HG03442 (cell line): ENCODE data around the gene AP1G2.

ENCODE experiments used
- ATAC-seq: cut with Tn5 transposase; IDR thresholded peaks from one replicate; pipeline ENCODE4 v1.9.1; 2021; ENCODE audit warnings: mild to moderate bottlenecking, moderate library complexity; ENCODE audit not compliant: unreplicated experiment

AP1G2 gene

GRCh38 chr14:23559010-23559925 is 8.3 kb downstream of the AP1G2 start:
- no peak for ATAC-seq

GRCh38 chr14:23558346-23559009 is 9.1 kb downstream of the AP1G2 start:
- no peak for ATAC-seq

DNA sequence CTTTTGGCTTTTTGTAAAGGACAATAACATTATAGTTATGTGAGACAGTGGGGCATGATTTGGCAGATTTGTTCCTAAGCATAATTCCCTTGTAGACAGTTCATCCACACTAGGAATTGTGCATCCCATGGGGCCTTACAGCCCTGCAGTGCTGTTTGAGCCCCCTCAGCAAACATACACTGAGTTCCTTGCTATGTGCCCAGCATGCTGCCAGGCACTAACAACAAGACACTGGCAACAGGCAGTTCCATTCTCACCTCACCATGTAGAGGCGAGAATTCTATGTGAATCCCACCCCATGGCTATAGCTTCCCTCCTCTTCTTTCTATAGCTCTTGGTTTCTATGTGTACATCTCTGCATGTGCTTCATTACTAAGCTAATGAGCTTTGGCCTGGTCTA is 9.6 kb downstream of the AP1G2 start:
- ATAC-seq = no peak

DNA sequence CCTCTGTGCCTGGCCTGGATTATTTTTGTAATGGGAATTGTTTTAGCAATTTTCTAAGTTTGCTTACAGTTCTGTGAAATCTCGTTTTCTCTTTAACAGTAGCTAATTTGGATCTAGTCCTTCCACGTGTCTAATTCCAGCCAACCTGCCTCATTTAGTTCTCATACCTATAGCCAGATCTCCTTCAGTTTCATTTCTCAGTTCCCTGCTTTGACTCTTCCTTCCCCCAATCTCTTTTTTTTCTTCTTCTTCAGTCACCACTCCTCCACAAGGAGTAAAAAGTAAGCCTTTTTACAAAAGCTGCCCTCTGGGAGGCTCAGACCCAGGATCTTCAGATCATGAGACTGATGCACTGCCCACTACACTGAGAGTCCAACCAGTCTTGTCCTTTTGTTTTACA is 10.1 kb downstream of the AP1G2 start:
- no peak for ATAC-seq

DNA sequence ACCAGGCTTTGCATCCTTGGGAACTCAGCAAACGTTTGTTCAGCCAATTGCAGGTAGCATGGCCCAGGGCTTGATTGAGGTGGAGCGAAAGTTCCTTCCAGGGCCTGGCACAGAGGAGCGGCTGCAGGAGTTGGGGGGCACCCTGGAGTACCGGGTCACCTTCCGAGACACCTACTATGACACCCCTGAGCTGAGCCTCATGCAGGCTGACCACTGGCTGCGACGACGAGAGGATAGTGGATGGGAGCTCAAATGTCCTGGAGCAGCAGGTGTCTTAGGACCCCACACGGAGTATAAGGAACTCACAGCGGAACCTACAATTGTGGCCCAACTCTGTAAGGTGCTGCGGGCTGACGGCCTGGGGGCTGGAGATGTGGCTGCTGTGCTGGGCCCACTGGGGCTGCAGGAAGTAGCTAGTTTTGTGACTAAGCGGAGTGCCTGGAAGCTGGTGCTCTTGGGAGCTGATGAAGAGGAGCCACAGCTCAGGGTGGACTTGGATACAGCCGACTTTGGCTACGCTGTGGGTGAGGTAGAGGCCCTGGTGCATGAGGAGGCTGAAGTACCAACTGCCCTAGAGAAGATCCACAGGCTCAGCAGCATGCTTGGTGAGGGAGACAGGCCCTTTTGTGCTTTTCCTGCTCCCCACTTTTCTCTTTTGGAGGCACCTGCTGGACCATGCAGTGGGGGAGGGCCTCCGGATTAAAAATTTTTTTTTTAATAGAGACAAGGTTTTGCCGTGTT is 10.7 kb downstream of the AP1G2 start:
- ATAC-seq = no peak

DNA sequence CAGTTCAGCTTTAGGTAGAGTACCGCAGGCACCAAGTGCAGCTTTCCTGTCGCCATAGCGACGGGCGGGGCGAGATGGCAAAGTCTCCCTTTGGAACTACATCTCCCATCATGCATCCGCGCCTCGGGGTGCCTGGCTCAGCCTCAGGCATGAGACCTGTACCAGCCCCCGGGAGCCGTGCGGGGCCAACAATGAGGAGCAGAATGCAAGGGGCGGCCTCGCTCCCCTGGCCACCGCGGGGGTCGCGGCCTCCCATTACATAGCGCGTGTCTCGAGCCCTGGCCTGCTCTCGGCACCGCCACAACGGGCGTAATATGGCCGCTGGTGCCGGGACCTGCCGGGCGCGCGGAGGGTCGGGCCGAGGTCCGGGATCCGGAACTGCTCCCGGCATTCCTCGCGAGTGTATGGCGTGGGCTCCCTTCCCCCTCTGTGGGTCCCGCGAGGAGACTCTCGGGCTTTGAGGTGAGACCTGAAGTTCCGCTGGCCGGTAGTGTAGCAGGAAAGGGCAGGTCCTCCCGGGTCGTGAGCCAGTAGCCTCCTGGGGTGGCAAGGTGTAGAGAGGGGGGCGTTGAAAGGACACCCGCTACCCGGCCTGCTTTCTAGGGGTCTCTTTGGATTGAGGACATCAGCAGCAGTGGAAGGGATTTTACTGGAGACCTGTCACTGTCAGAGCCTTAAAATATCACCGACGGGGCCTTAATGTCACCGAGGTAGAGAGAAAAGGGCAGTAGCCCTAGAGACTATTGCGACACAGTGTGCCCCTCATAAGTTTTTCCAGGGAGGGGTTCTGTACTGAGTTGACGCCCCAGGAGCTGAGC is 11.5 kb downstream of the AP1G2 start, which contains the start of gene THTPA:
TSS of gene THTPA (plus strand) at position 390 of the 818 bp plus-strand sequence. CDS start 487 bp downstream, outside the sequence.
- ATAC-seq = peak; percentile 84

DNA sequence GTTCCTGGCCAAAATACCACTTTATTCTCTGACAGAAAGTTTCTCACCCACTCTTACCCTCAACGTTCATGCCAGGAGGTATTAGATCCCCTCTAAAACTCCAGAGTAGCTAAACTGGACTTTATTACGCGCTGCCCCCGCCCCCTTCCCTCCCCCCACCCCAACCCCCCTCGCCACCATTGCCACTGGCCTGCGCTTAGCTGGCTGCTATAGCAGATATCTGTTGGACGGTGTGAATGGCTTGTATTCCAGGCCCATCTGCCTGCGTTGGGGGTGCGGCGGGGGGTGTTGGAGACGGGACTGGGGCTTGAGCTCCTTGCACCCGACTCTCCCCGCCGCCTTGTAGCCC is 12.1 kb downstream of the AP1G2 start:
- no peak for ATAC-seq

DNA sequence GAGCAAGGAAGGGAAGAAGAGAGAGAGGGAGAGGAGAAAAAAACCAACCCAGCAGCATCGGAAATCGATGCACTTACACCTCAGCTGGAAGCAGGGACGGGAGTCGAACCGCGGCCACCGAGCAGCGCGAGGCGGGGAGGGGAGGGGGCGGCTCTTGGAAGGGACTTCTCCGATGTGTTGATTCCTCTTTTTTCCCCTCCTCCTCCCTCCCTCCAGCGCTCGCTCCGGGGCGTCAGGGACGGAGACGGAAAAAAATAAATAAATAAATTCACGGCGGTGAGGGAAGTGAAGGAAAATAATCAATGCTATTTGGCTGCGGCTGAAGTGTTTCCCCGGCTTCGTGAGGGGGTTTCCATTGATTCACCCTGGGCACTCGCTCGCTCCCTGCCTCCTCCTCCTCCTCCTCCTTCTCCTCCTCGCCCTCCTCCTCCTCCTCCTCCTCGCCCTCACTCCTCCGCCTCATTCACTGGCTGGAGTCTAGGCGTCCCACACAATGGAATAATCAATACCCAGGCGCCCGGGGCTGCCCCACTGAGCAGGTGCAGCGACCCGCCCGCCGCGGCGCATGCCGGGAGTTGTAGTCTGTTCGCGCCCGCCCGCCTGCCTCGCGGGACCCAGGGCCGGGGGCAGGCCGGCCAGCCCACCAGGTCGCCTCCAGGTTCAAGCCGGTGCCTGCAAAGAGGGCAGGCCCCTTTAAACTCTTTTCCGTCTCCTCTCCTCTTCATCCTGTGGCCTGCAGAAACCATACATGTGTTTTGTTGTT is 16.1 kb downstream of the AP1G2 start, which contains the start of gene ZFHX2:
TSS of gene ZFHX2 (minus strand) at position 500 of the 763 bp plus-strand sequence. CDS start 16,440 bp downstream, outside the sequence.
- peak; percentile 45 for ATAC-seq

DNA sequence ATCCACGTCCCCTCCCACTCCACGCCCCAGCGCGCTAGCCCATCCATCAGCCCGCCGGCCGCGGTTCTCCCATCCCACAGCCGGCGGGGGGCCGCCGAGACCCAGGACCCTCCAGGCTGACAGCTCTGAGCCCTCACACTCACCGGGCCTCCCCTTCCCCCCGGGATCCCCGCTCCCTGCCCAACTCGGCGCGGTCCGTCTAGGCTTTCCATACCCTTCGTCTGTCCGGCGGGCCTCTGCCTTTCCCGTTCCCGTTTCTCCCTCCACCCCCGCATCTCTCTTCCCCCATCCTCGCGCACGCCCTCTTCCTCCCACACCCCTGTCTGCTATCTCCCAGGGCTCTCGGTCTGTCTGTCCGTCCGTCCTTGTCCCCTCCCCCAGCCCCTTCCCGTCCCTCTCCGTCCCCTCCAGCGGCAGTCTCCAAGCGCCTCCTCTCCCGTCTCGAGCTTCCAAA is 16.8 kb downstream of the AP1G2 start:
- no peak for ATAC-seq

DNA sequence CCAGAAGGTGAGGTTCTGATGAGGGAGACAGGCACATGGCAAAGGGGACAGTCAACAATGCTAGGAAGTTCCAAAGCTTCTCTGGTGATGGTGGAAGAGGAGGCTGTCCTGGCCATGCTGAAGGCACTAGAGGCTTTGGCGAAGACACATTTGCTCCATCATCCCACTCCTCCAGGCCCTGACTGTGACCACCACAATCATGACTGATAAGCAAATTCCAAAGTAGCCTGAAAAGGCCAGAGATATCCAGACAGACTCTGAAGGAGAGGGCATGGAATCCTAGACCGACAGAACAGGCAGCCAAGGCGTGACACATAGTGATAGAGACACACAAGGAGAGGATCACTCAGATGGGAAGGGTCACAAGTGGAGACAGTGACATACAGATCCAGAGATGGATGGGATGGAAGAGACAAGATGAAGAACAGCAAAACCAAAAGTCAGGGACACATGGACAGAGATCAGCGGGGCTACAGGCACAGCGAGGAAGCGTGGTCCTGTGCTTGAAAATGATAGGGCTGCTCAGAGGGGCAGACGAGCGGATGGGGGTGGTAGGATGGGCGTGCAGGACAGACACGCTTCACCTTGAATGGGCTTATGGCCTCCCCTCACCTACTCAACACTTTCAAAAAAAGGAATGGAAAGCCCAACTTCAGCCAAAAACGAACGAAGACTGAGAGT is 17.3 kb downstream of the AP1G2 start:
- ATAC-seq = no peak

- ATAC-seq = no peak
Observed at GRCh38 chr14:23548351-23549318, 19.0 kb downstream of the AP1G2 start.

DNA sequence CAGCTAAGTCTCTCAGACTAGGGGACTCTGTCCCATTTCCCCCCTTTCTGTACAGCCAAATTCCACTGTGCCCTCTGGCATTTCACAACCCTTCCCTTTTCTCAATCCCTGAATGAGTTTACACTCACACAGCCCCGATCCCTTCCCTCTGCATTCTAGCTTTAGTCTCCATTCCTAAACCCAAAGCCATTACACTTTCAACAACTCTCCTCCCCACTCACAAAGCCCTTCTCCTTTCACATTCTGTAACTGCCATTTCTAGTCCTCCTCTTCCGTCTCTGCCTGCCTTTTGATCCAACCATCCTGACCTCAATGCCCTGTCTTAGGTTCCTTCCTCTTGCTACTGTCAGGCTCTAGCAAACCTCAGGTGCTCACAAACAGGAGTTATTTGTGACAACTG is 19.7 kb downstream of the AP1G2 start:
- no peak for ATAC-seq

DNA sequence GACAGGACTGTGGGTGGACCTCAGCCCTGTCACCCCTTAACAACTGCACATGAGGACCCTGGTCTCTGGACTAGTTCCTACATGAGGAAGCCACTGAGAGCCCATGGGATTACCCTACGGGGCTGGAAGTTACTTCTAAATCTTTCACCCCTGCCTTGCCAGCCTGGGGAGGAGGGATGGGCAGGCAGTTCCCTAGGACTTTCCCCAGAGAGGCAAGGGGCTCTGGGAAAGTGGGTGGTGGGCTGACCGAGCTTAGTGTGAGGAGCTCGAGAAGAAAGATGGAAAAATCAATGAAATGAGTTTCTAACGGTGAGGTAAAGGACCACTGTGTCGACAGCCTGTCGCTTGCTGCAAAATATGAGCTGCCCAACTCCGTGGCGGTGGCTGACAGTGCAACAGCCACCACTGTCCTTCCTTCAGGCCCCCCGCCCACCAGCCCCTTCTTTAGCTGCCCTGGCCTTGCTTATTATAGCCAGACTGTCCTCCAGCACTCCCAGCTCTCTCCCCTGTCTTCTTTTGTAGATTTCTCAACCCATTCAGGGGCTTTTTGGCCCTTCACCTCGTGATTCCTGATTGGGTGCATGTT is 21.0 kb downstream of the AP1G2 start:
- ATAC-seq = no peak

- no peak for ATAC-seq
Observed at GRCh38 chr14:23545740-23546365, 21.7 kb downstream of the AP1G2 start.

- no peak for ATAC-seq
Observed at GRCh38 chr14:23544511-23545447, 22.8 kb downstream of the AP1G2 start.

DNA sequence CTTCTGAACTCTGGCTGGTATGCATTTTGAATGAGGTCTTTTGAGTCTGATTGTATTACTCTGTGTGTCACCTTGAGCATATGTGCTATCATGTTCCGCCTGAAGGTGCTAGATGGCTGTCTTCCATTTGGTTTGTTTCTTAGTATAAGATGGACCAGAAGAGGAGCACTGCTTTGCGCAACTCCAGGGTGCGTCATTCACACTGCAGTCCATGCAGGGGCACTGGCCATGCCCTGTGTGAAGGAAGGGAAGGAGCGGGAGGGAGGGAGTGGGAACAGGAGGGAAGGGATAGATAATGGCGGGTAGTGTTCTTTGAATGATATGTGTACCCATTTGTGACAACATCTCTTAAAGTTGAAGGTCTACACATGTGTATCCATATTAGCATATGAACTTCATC is 24.2 kb downstream of the AP1G2 start:
- no peak for ATAC-seq
